Smooth muscle cell (in vitro differentiated cells): Measurements from ENCODE around the gene CFAP74. TPM values are rescaled to one million over a fixed set of nuclear protein-coding genes. Genes with fewer than 3 reads are reported as not detected.

Source experiments
- DNase-seq: peaks from one replicate; lab custom pipeline; 2025; ENCODE audit not compliant: unreplicated experiment; lab: John Stamatoyannopoulos, UW
- H2AFZ ChIP-seq: fragments of 200-600 bp; sonication (generic); 2 replicates; pipeline ENCODE4 v1.6.0; 2016; ENCODE audit warnings: antibody characterized with exemption, low read depth, mild to moderate bottlenecking
- H3F3A ChIP-seq: fragments of 200-600 bp; sonication (generic); 2 replicates; pipeline ENCODE4 v1.6.0; 2017; ENCODE audit warnings: antibody characterized with exemption, low read depth
- H3K27ac ChIP-seq: fragments of 200-600 bp; sonication (generic); 2 replicates; pipeline ENCODE4 v1.5.1; 2016; ENCODE audit warnings: low read depth, mild to moderate bottlenecking
- H3K27me3 ChIP-seq: fragments of 200-600 bp; sonication (generic); 2 replicates; pipeline ENCODE4 v1.6.1; 2016; ENCODE audit warnings: low read depth, mild to moderate bottlenecking
- H3K36me3 ChIP-seq: fragments of 200-600 bp; sonication (generic); 2 replicates; pipeline ENCODE4 v1.5.1; 2016; ENCODE audit warnings: low read depth
- H3K4me1 ChIP-seq: fragments of 200-600 bp; sonication (generic); 2 replicates; pipeline ENCODE4 v1.5.1; 2016; ENCODE audit warnings: low read depth
- H3K4me2 ChIP-seq: fragments of 200-600 bp; sonication (generic); 2 replicates; pipeline ENCODE4 v1.6.0; 2016; ENCODE audit warnings: mild to moderate bottlenecking
- H3K4me3 ChIP-seq: fragments of 200-600 bp; sonication (generic); 2 replicates; pipeline ENCODE4 v1.5.1; 2016; ENCODE audit warnings: mild to moderate bottlenecking
- H3K79me2 ChIP-seq: fragments of 200-600 bp; sonication (generic); 2 replicates; pipeline ENCODE4 v1.6.0; 2016; ENCODE audit warnings: low read depth, mild to moderate bottlenecking
- H3K9ac ChIP-seq: fragments of 200-600 bp; sonication (generic); 2 replicates; pipeline ENCODE4 v1.6.0; 2016; ENCODE audit warnings: low read depth
- H3K9me3 ChIP-seq: fragments of 200-600 bp; sonication (generic); replicated peaks from 2 replicates; pipeline ENCODE4 v1.5.1; 2016; ENCODE audit warnings: low read depth
- H4K20me1 ChIP-seq: fragments of 200-600 bp; sonication (generic); 2 replicates; pipeline ENCODE4 v1.6.0; 2016; ENCODE audit warnings: low read depth
- CTCF ChIP-seq: fragments of 200-600 bp; sonication (generic); IDR thresholded peaks from 2 replicates; pipeline ENCODE4 v1.5.1; 2017; ENCODE audit warnings: borderline replicate concordance, mild to moderate bottlenecking, antibody characterized with exemption; ENCODE audit not compliant: insufficient read depth, poor library complexity, severe bottlenecking
- WGBS: methylation state at CpG from one replicate; pipeline ENCODE4 v1.1.7; 2016; ENCODE audit warnings: low lambda C conversion rate; 5-methylcytosine and 5-hydroxymethylcytosine counted together
- polyA plus RNA-seq: library from polyadenylated mRNA; unstranded; fragments of >200 nt; fragmentation: Nextera tagmentation; extraction: Ambion mirVana; gene quantifications from 2 replicates; pipeline ENCODE4 v1.2.1, GENCODE V29; 2016
- total RNA-seq: library from RNA; depleted of rRNA; stranded (reverse); fragments of >200 nt; gene quantifications from 2 replicates; pipeline ENCODE4 v1.2.3, GENCODE V29; 2014

Gene CFAP74
- total and polyA plus RNA-seq, 2 experiments from 2014 or later, result not detected

DNA sequence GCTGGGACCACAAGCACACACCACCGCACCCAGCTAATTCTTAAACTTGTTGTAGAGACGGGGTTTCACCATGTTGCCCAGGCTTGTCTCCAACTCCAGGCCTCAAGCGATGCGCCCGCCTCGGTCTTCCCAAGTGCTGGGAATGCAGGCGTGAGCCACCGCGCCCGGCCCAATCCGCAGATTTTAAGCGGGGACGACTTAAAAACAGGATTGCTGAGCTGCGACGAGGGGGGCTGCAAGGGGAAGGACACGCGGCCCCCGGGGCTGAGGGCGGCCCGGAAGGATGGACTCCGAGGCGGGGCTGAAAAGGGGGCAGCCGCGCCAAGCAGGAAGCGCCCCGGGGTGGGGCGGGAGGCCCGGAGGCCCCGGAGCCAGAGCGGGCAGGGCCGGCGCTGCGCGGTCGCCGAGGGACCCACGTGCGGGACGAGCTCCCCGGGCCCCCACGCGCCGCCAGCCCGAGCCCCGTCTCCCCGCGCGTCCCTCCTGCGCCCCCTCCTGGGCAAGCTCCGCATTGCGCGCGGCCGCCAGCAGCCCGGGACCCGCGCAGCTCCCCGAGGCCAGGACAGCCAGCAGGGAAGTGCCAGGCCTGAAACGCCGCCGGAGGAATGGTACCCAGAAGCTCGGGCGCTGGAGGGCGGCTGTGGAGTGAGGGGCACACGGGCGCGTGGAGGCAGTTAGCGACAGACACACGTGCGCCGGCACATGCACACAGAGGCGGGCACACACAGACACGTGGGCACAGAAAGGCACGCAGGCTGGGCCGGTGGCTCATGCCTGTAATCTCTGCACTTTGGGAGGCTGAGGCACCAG is 41.1 kb upstream of the CFAP74 start:
- Histone ChIP-seq H4K20me1 (no peaks in the 10 kb centered on the region), H3K4me2 (peak overlapping the region; percentile 86), H3K9ac (no peak overlapping the region)

DNA sequence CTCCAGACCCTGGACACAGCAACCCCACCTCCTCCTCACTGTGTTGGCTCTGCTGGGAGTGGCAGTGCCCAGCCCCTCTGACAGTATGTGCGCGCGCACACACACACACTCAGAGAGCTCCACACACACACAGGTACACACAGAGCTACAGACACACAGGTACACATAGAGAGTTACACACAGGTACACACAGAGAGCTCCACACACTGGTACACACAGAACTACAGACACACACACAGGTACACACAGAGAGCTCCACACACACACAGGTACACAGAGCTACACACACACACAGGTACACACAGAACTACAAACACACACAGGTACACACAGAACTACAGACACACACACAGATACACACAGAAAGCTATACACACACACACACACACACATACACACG is 40.3 kb upstream of the CFAP74 start:
- peaks cover 10% of the 10 kb centered on the region for H3K27me3 ChIP-seq
- H4K20me1 ChIP-seq, result no peaks in the 10 kb centered on the region
- H3K27ac ChIP-seq, result no peak overlapping the region
- WGBS, result 94% methylated on average over 4 of the region's 4 CpGs
- TF ChIP-seq CTCF, result no peak
- H3K4me3 ChIP-seq, result no peak overlapping the region
- no peaks in the 10 kb centered on the region for H3K4me1 ChIP-seq
- H2AFZ ChIP-seq, result no peak overlapping the region
- H3K79me2 ChIP-seq, result no peaks in the 10 kb centered on the region
- no peaks in the 10 kb centered on the region for H3F3A ChIP-seq
- H3K4me2 ChIP-seq, result no peak overlapping the region
- H3K9me3 ChIP-seq, result no peaks in the 10 kb centered on the region
- no peak for DNase-seq
- no peak overlapping the region for H3K9ac ChIP-seq
- H3K36me3 ChIP-seq, result no peaks in the 10 kb centered on the region

More for the DNA sequence above, 41.1 kb upstream of the CFAP74 start:
- H3K4me1 ChIP-seq, result no peaks in the 10 kb centered on the region
- WGBS, result 28% methylated on average over 44 of the region's 75 CpGs
- peak; percentile 65 for DNase-seq
- no peaks in the 10 kb centered on the region for H3F3A ChIP-seq
- H3K9me3 ChIP-seq, result no peaks in the 10 kb centered on the region
- TF ChIP-seq CTCF, result peak; percentile 83
- peaks cover 19% of the 10 kb centered on the region for H3K27me3 ChIP-seq
- H3K36me3 ChIP-seq, result no peaks in the 10 kb centered on the region
- H3K79me2 ChIP-seq, result no peaks in the 10 kb centered on the region
- peak overlapping the region; percentile 37 for H3K4me3 ChIP-seq
- peak overlapping the region; percentile 93 for H2AFZ ChIP-seq
- no peak overlapping the region for H3K27ac ChIP-seq

DNA sequence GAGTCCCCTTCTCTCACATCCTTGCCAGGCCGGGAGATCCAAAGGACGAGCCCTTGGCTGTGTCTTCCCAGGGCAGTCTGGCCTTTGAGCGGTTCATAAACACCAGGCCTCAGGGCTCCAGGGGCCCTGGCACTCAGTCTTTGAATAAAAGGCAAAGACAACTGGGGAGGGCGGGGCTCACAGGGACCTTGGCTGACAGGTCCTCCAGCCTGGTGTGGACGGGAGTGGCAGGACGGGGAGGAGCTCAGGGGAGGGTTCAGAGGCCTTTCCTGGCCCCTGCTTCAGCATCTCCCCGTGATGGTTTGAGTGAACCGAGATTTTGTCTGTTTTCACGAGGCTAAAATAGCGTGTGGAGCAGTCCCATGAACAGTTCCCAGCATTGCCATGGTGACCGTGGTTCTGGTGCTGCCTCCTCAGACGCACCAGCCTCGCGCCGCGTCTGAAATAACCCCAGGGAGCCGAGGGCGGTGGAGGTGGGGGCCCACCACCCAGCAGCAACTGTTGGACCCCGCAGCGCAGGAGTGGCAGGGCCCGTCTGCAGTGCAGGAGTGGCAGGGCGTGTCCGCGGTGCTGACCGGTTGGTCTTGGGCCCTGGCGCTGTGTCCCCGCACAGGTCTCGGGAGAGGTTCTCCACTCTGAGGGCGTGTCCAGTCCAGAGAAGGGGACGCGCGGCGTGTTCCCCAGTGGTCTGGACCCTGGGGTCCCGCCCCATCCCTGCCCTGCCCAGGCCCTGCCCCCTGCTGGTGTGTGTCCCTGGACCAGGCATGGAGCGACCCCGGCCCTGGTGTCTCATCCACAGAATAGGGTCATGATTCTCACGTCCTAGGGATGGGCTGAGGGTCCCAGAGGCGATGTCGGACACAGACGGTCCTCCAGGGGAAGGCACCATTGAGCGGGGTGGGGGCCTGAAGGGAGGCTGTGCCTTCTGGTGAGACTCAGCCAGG is 39.5 kb upstream of the CFAP74 start:
- no peaks in the 10 kb centered on the region for H3K9me3 ChIP-seq
- no peak for TF ChIP-seq CTCF
- H3K9ac ChIP-seq, result no peak overlapping the region
- H3K4me1 ChIP-seq, result no peaks in the 10 kb centered on the region
- H3K27ac ChIP-seq, result no peak overlapping the region
- WGBS, result 91% methylated on average over 41 of the region's 41 CpGs
- no peak overlapping the region for H3K4me2 ChIP-seq
- peaks cover 2% of the 10 kb centered on the region for H3K27me3 ChIP-seq
- DNase-seq, result no peak
- no peak overlapping the region for H3K4me3 ChIP-seq
- H3K36me3 ChIP-seq, result no peaks in the 10 kb centered on the region
- no peak overlapping the region for H2AFZ ChIP-seq
- H4K20me1 ChIP-seq, result no peaks in the 10 kb centered on the region
- H3K79me2 ChIP-seq, result no peaks in the 10 kb centered on the region
- H3F3A ChIP-seq, result no peaks in the 10 kb centered on the region
